Stimulated activated naive CD8-positive, alpha-beta T cell treated with anti-CD3 and anti-CD28 coated beads, Interleukin-15, Interleukin-2, amounts not matched to agents 100 U/mL and 50 U/mL, for 24 hours (primary cell): ENCODE data around the gene HPRT1.
"Not testable (repeated sequence)": the region's sequence is repeated elsewhere in the genome, so short reads cannot be mapped to it uniquely, and the experiment has no call there.

Source experiments
- ATAC-seq: fragments of 150-1000 bp; cut with Tn5 transposase; one replicate; pipeline ENCODE4 v1.10.0; 2021
- DNase-seq: peaks from one replicate; pipeline ENCODE4 v3.0.0; 2021

The HPRT1 gene, protein sequence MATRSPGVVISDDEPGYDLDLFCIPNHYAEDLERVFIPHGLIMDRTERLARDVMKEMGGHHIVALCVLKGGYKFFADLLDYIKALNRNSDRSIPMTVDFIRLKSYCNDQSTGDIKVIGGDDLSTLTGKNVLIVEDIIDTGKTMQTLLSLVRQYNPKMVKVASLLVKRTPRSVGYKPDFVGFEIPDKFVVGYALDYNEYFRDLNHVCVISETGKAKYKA

DNA sequence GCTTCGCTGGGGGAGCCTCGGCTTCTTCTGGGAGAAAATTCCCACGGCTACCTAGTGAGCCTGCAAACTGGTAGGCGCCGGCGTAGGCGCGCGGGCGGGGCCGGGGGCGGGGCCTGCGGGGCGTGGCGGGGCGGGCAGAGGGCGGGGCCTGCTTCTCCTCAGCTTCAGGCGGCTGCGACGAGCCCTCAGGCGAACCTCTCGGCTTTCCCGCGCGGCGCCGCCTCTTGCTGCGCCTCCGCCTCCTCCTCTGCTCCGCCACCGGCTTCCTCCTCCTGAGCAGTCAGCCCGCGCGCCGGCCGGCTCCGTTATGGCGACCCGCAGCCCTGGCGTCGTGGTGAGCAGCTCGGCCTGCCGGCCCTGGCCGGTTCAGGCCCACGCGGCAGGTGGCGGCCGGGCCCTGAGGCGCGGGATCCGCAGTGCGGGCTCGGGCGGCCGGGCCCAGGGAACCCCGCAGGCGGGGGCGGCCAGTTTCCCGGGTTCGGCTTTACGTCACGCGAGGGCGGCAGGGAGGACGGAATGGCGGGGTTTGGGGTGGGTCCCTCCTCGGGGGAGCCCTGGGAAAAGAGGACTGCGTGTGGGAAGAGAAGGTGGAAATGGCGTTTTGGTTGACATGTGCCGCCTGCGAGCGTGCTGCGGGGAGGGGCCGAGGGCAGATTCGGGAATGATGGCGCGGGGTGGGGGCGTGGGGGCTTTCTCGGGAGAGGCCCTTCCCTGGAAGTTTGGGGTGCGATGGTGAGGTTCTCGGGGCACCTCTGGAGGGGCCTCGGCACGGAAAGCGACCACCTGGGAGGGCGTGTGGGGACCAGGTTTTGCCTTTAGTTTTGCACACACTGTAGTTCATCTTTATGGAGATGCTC, at the start of gene HPRT1:
TSS of gene HPRT1 (plus strand) at position 161 of the 857 bp plus-strand sequence. CDS start at position 308, 147 bp downstream.
- peak; percentile 72 for DNase-seq
- peak; percentile 97 for ATAC-seq

DNA sequence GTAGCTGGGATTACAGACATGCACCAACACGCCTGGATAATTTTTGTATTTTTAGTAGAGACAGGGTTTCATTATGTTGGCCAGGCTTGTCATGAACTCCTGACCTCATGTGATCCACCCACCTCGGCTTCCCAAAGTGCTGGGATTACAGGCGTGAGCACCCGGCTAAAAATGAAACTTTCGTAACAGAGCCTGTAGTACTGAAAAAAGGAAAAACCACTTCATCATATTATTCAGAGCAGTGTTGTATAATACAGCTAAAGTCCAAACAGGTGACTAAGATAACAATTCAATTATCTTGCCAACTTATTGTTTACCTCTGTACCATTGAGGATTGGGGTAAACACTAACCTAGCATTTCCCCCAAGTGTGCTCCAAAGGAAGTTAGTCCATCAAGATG, 43.9 kb upstream of the HPRT1 start:
- ATAC-seq, result no peak
- no peak for DNase-seq

DNA sequence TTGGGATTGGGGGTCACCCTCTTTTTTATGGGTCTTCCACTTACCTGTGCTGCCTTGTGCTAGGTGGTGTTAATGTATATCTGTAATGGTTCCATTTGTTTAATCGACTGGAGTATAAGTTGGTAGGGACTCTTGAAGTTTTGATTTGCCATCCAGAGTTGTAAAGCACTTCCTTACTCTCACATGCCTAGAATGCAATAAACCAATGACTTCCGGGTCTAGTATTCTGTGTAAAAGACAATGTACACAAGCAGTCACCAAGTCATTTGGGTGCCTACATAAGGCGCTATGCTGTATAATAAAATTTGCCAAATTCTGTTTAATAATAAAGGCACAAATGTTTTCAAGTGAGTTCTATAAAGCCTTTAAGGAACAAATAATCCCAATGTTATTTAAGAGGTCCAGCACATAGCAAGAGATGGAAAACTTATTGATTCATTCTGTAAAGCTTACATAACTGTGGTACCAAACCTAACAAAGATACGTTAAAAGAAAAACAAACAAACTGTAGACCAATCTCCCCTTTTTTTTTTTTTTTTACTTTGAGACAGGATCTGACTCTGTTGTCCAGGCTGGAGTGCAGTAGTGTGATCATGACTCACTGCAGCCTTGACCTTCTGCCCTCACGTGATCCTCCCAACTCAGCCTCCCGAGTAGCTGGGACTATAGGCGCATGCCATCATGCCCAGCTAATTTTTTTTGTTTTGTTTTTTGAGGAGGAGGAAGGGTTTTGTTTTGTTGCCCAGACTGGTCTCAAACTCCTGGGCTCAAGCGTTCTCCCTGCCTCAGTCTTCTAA, 41.5 kb upstream of the HPRT1 start:
- no peak for DNase-seq
- no peak for ATAC-seq

DNA sequence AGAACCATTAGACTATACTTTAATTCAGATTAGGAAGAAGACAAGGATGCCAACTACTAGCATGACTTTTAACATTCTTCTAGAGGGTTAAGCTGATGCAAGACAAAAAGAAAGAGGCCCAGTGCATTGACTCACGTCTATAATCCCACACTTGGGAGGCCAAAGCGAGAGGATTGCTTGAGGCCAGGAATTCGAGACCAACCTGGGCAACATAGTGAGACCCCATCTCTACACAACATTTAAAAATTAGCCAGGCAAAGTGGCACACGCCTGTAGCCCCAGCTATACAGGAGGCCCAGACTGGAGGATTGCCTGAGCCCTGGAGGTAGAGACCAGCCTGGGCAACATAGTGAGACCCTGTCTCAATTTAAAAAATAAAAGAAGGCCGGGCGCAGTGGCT, 40.2 kb upstream of the HPRT1 start:
- no peak for ATAC-seq

DNA sequence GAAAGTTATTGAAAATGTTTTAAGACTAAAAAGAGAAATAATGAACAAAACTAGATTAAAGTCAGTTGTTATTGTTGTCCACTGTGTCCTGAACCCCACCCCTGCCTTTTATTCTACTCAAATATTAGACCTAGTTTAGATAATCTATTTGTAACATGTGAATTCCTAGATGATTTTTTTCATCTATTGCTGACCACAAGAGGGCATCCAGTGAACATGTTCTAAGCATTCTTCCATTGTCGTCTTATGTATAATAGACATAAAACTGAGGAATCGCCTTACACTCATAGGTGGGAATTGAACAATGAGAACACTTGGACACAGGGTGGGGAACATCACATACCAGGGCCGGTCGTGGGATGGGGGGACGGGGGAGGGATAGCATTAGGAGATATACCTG, 36.4 kb upstream of the HPRT1 start:
- DNase-seq (no peak), ATAC-seq (no peak)

More for the DNA sequence above, 40.2 kb upstream of the HPRT1 start:
- no peak for DNase-seq

DNA sequence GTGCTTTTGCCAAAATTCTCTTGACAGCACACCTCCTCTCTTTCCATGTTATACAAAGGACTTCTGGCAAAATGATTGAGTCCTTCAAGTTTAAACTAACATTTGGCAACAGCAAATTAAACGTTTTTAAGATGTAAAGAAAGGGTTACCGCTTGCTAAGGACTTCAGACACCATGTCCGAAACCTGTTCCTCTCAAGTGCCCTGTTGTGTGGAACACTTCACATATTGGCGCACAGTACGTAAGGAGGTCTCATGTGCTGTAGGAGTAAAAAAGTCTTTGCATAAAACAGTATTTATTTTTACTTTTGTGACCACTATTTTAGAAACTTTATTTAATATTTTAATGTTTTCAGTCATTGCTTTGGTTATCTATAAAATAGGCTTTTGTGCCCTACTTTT, 33.7 kb upstream of the HPRT1 start:
- DNase-seq (no peak), ATAC-seq (no peak)

DNA sequence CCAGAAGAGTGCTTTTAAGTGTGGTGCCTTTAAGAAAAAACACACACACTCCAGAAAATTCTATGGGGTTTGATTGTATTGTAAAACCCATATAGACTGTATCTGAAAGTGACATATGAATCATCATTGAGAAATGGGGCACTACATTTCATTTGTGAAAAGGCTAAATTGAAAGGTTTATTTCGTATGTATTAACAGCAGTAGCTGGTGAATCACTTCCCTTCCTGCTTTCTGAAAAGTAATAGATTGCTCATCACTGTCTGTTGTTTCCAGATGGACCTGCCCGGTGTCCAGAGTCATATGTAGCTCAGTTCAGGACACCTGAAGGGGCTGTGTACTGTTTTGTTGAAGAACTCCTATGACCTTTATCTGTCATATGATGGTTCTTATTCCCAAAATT, 28.1 kb upstream of the HPRT1 start:
- ATAC-seq (peak; percentile 89), DNase-seq (no peak)

DNA sequence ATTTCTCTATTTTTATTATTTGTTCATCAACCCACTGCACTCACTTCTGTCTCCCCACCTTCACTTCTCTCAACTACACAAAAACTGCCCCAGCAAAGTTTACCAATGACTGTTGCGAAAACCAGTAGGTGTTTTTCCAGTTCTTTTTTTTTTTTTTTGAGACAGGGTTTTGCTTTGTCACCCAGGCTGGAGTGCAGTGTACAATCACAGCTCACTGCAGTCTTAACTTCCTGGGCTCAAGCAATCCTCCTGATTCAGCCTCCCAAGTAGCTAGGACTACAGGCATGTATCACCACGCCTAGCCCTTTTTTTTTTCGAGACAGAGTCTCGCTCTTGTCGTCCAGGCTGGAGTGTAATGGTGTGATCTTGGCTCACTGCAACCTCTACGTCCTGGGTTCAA, 24.1 kb upstream of the HPRT1 start:
- DNase-seq (no peak), ATAC-seq (no peak)

DNA sequence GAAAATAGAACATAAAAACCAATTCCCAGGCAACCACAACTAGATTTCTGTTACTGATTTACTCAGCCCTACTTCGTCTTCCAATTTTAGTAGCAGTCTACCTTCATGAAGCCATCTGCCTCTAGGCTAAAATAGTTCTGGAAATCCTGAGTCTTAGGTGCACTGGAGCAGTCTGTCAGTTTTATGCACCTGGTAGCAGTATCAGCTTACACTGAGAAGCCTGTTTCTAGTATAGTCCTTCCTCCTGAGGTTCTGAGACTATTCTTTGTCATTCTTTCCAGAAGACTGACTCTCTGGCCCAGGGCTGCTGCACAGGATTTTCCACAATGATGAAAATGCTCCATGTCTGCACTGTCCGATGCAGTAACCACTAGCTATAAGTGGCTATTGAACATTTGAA, 16.9 kb upstream of the HPRT1 start:
- no peak for DNase-seq
- ATAC-seq, result peak; percentile 83

DNA sequence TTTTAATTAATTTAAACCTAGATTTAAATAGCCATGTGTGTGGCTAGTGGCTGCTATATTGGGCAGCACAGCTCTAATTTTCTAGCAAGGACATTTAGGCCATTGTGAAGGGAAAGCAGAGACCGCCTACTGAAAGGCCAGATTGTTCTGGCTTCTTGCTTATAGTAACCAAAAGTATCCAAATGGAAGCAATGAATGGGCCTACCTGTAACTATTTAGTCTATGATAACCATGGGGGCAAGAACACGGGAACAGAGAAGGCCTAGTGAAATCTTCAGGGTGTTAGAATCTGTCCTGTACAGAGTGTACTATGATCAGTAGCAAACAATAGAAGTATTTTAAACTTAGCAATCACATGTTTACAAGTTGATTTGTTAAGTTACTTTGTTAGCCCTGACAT, 16.5 kb upstream of the HPRT1 start:
- no peak for ATAC-seq
- no peak for DNase-seq

DNA sequence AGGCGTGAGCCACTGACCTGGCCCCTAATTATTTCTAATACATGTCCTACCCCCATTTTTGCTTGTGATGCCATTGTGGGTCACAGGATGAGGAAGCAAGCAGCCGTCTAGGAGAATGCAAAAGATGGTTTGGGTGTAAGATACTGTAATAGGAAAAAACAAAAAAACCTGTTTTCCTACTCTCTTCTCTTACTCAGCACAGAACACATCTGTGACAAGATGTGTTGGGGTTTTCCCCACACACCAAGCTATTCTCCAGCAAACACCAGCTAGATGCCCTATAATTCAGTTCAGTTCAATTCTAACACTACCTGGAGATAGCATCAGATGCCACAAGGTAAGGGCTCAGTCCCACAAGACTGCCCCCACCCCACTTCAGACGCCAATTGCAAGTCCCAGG, 15.3 kb upstream of the HPRT1 start:
- DNase-seq (no peak), ATAC-seq (peak; percentile 23)

DNA sequence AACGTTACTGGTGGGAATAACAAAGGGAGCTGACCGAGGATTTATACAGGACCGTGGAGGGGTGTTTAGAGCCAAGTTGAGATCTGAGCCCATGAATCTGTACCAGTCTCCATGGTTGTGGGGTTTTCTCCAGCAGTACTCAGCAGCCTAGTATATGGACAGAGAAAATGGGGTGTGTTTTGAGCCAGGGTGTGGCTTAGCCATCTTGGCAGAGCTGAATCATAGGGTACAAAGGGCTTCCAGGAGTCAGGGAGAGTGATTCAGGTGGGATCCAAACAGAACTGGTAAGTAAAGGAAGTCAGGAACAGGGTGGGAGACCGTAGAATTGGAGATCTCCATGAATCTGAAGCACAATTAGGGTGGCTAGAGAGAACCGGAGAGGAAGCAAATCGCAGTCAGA, 7.4 kb upstream of the HPRT1 start:
- ATAC-seq (no peak), DNase-seq (no peak)

DNA sequence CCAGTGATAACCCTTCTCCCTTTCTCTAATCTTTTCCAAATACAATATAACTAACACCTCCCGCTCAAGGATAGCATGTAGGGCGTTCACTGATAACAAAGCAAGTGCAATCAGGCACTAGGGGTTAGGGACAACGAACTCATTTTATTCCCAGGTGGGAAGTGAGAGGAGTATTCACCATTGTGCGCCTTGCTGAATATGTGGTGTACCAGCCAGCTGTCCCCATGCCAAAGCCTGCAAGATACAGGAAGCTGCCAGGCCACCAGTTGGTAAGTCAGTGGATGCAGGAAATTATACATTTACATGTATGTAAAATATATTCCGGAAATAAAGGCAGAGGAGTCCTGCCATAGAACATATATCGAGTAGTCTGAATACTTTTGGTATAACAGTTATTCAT, 6.3 kb upstream of the HPRT1 start:
- no peak for DNase-seq
- no peak for ATAC-seq

DNA sequence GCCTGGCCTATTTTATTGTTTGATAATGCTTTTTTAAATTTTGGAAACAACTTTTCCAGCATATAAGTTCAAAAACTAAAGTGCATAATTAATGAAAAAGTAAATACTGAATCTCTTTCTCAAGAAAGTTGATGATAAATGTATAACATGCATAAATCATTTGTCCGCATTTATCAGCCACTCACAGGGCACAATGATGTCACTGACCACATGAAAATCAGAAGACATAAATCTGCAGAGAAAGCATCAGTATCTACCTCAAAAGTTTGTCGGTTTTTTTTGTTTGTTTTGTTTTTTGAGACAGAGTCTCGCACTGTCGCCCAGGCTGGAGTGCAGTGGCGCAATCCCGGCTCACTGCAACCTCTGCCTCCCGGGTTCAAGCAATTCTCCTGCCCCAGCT, 5.5 kb upstream of the HPRT1 start:
- ATAC-seq, result no peak
- DNase-seq, result no peak

DNA sequence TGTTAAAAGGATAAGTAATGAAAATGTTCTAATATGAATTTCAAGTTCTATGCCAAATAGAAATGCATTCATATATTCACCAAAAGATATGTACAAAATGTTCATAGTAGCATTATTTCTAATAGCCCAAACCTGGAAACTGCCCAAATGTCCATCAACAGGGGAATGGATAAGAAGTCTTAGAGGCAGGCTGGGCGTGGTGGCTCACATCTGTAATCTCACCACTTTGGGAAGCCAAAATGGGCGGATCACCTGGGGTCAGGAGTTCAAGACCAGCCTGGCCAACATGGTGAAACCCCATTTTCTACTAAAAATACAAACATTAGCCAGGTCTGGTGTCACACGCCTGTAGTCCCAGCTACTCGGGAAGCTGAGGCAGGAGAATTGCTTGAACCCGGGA, 2.3 kb upstream of the HPRT1 start:
- DNase-seq (no peak), ATAC-seq (no peak)

DNA sequence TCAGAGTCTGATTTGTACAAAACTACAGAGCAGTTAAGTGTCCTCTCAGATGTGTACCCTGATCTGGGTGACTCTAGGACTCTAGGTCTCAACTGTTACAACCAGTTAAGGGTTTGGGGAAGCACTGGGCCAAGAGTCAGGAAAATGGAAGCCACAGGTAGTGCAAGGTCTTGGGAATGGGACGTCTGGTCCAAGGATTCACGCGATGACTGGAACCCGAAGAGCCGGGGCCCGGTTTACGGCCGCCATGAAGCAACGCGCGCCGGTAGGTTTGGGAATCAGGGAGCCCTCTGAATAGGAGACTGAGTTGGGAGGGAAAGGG, 321 bp upstream of the HPRT1 start:
- DNase-seq (no peak), ATAC-seq (no peak)

DNA sequence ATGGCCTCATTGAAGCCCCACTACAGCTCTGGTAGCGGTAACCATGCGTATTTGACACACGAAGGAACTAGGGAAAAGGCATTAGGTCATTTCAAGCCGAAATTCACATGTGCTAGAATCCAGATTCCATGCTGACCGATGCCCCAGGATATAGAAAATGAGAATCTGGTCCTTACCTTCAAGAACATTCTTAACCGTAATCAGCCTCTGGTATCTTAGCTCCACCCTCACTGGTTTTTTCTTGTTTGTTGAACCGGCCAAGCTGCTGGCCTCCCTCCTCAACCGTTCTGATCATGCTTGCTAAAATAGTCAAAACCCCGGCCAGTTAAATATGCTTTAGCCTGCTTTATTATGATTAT, 876 bp downstream of the HPRT1 start:
- DNase-seq (no peak), ATAC-seq (no peak)

DNA sequence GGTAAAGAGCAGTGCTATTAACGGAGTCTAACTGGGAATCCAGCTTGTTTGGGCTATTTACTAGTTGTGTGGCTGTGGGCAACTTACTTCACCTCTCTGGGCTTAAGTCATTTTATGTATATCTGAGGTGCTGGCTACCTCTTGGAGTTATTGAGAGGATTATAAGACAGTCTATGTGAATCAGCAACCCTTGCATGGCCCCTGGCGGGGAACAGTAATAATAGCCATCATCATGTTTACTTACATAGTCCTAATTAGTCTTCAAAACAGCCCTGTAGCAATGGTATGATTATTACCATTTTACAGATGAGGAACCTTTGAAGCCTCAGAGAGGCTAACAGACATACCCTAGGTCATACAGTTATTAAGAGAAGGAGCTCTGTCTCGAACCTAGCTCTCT, 1.5 kb downstream of the HPRT1 start:
- no peak for ATAC-seq

DNA sequence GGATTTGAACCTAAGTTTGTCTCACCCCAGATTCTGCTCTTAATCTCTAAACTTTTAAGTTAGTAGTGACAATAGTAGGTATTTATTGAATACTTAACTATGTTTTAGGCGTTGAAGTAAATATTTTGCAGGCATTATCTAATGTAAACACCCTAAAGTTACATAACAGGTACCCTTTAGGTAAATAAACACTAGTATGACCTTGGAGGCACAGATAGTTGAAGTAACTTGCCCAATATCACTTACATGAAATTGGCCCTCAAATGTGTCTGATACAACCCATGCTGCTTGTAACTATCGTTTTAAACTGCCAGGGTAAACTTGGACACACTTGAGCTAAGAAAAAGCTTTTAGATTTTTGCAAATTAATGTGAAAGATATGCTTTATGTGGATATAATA, 3.0 kb downstream of the HPRT1 start:
- no peak for DNase-seq

More for the DNA sequence above, 1.5 kb downstream of the HPRT1 start:
- no peak for DNase-seq

DNA sequence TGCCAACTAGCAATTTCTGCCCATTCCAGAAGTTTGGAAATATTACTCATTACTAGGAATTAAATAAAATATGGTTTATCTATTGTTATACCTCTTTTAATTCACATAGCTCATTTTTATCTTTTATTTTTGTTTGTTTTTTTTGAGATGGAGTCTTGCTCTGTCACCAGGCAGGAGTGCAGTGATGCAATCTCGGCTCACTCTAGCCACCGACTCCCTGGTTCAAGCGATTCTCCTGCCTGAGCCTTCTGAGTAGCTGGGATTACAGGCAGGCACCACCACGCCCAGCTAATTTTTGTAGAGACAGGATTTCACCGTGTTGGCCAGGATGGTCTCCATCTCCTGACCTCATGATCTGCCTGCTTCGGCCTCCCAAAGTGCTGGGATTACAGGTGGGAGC, 4.5 kb downstream of the HPRT1 start:
- DNase-seq, ATAC-seq: not testable (repeated sequence)

More for the DNA sequence above, 3.0 kb downstream of the HPRT1 start:
- no peak for ATAC-seq

DNA sequence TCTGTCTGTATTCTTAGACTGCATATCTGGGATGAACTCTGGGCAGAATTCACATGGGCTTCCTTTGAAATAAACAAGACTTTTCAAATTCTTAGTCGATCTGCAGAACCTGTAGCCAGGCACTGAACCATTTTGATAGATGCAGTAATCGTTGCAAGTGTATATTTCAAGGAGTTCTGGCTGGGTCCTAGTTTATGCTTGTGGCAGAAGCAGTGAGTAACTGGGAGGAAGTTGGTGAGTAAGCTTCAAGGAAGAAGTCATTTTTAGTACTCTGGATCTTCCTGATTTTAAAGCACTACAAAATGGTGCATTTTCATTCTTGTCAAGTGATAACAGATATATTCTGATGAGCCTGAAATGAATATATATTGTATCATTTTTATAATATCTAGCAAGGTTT, 9.5 kb downstream of the HPRT1 start:
- no peak for DNase-seq
- ATAC-seq, result no peak

DNA sequence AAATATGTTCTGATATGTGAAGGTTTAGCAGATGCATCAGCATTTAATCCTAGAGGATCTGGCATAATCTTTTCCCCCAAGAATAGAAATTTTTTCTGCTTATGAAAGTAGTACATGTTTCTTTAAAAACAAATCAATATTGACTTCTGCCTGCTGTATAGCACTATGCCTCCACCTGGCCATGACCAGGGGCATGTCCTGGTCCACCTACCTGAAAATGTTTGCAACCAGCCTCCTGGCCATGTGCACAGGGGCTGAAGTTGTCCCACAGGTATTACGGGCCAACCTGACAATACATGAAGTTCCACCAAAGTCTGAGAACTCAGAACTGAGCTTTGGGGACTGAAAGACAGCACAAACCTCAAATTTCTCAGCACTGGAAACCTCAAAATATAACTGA, 10.0 kb downstream of the HPRT1 start:
- ATAC-seq (no peak), DNase-seq (no peak)

DNA sequence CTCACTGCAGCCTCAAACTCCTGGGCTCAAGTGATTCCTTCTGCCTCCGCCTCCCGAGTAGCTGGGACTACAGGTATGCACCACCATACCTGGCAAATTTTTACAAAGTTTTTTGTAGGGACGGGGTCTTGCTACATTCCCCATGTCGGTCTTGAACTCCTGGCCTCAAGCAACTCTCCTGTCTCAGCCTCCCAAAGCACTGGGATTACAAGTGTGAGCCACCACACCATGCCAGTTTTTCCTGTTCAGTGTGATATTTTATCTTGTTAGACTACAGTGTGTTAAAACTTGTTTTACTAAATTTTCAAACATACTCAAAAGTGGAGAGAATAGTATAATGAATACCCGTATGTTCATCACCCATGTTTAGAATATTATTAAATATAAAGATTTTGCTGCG, 12.1 kb downstream of the HPRT1 start:
- DNase-seq (no peak), ATAC-seq (no peak)
